ENCODE results near the gene MTCH1.
"Not testable (repeated sequence)": the region's sequence is repeated elsewhere in the genome, so short reads cannot be mapped to it uniquely, and the experiment has no call there.

MTCH1 gene

GRCh38 chr6:36954262-36954931 lies 31.6 kb downstream of the MTCH1 start, which contains the start of gene PI16:
Gene PI16, plus strand, starts transcription at chr6:36954738. Its CDS starts 23 bp downstream, at chr6:36954761.
- DNase-seq (ENCODE audit: low read depth in 2 of 2), result no peak

GRCh38 chr6:36953931-36954261 lies 32.1 kb downstream of the MTCH1 start:
- no peak for DNase-seq (ENCODE audit: low read depth in 2 of 2)

GRCh38 chr6:36949636-36950035 lies 36.4 kb downstream of the MTCH1 start:
- no peak for DNase-seq (ENCODE audit: low read depth in 2 of 2)

GRCh38 chr6:36949076-36949475 lies 36.9 kb downstream of the MTCH1 start:
- DNase-seq (ENCODE audit: low read depth in 2 of 2), result not testable (repeated sequence)

GRCh38 chr6:36947570-36948351 lies 38.2 kb downstream of the MTCH1 start:
- DNase-seq (ENCODE audit: low read depth in 2 of 2), result no peak

- DNase-seq (ENCODE audit: low read depth in 2 of 2), result no peak
These were observed 39.5 kb downstream of the MTCH1 start for GRCh38 chr6:36946526-36946925.

GRCh38 chr6:36945301-36945700 lies 40.7 kb downstream of the MTCH1 start:
- no peak for DNase-seq (ENCODE audit: low read depth in 2 of 2)

GRCh38 chr6:36944650-36945049 lies 41.3 kb downstream of the MTCH1 start:
- DNase-seq (ENCODE audit: low read depth in 2 of 2), result no peak

GRCh38 chr6:36942329-36942728 lies 43.7 kb downstream of the MTCH1 start:
- not testable (repeated sequence) for DNase-seq (ENCODE audit: low read depth in 2 of 2)

- DNase-seq (ENCODE audit: low read depth in 2 of 2), result not testable (repeated sequence)
These were observed 44.4 kb downstream of the MTCH1 start for GRCh38 chr6:36941561-36941960.

GRCh38 chr6:36940027-36940426 lies 46.0 kb downstream of the MTCH1 start:
- DNase-seq (ENCODE audit: low read depth in 2 of 2), result no peak

- not testable (repeated sequence) for DNase-seq (ENCODE audit: low read depth in 2 of 2)
These were observed 47.0 kb downstream of the MTCH1 start for GRCh38 chr6:36939005-36939404.

- DNase-seq (ENCODE audit: low read depth in 2 of 2), result no peak
These were observed 47.5 kb downstream of the MTCH1 start for GRCh38 chr6:36938536-36938935.

GRCh38 chr6:36937896-36938295 lies 48.1 kb downstream of the MTCH1 start:
- DNase-seq (ENCODE audit: low read depth in 2 of 2), result no peak

GRCh38 chr6:36936824-36937223 lies 49.2 kb downstream of the MTCH1 start:
- DNase-seq (ENCODE audit: low read depth in 2 of 2), result no peak

GRCh38 chr6:36934901-36935300 lies 51.1 kb downstream of the MTCH1 start:
- no peak for DNase-seq (ENCODE audit: low read depth in 2 of 2)

- no peak for DNase-seq (ENCODE audit: low read depth in 2 of 2)
These were observed 52.5 kb downstream of the MTCH1 start for GRCh38 chr6:36933519-36933918.

- DNase-seq (ENCODE audit: low read depth in 2 of 2), result no peak
These were observed 52.9 kb downstream of the MTCH1 start for GRCh38 chr6:36933102-36933501.

GRCh38 chr6:36930483-36930882 lies 55.5 kb downstream of the MTCH1 start:
- no peak for DNase-seq (ENCODE audit: low read depth in 2 of 2)

GRCh38 chr6:36929607-36930006 lies 56.4 kb downstream of the MTCH1 start:
- no peak for DNase-seq (ENCODE audit: low read depth in 2 of 2)

- no peak for DNase-seq (ENCODE audit: low read depth in 2 of 2)
These were observed 56.8 kb downstream of the MTCH1 start for GRCh38 chr6:36929152-36929551.

- DNase-seq (ENCODE audit: low read depth in 2 of 2), result no peak
These were observed 57.5 kb downstream of the MTCH1 start for GRCh38 chr6:36928547-36928918.

Measured in stimulated activated CD4-positive, alpha-beta T cell treated with anti-CD3 and anti-CD28 coated beads, Interleukin-4, amount 100 ng/mL, for 48 hours (primary cell).